Pancreas (tissue), 10 donors: ENCODE data around the gene SCARF2. TPM values are rescaled to one million over a fixed set of nuclear protein-coding genes. Genes with fewer than 3 reads are reported as not detected.

Source experiments
- ATAC-seq, 4 donors: fragments of 200-7000 bp; cut with Tn5 transposase; one replicate each; pipeline versions ENCODE4 v1.8.0 to v1.9.1; 2020; ENCODE audit warnings: mild to moderate bottlenecking in 4 of 4, moderate library complexity in 4 of 4
- DNase-seq, 6 donors: peaks; one replicate each; pipeline ENCODE4 v3.0.0-alpha.2; 2020
- FAIRE-seq: peaks from 2 replicates; lab custom pipeline; 2012; peaks lifted over from hg19 to GRCh38; lab: Jason Lieb, UNC
- H3K27ac ChIP-seq, 4 donors: fragments of 200-600 bp; sonication (generic); 1 replicate in 3 of 4; 2 replicates in 1 of 4; pipeline versions ENCODE4 v1.5.0 to v1.8.0; 2020
- H3K27me3 ChIP-seq, 4 donors: fragments of 200-600 bp; one replicate each; pipeline ENCODE4 v1.8.0; 2021
- H3K36me3 ChIP-seq, 3 donors: fragments of 200-600 bp; sonication (generic) in 1 of 3; one replicate each; pipeline versions ENCODE4 v1.5.0 to v1.8.0; 2020 to 2021
- H3K4me1 ChIP-seq, 3 donors: fragments of 200-600 bp; one replicate each; pipeline ENCODE4 v1.8.0; 2021
- H3K4me3 ChIP-seq, 4 donors: fragments of 200-600 bp; sonication (generic) in 2 of 4; one replicate each; pipeline versions ENCODE4 v1.5.0 to v1.8.0; 2020 to 2021
- H3K9me3 ChIP-seq, 4 donors: fragments of 200-600 bp; one replicate each; pipeline ENCODE4 v1.8.0; 2021
- CTCF ChIP-seq, 4 donors: fragments of 200-600 bp; sonication (generic) in 3 of 4; IDR thresholded peaks; one replicate each; pipeline versions ENCODE4 v1.5.0 to v1.8.0; 2021; ENCODE audit warnings: antibody characterized with exemption in 4 of 4
- WGBS, 2 donors: extraction: QIAGEN DNeasy Blood & Tissue Kit; methylation state at CpG; one replicate each; pipeline ENCODE4 v1.1.7; 2013; 5-methylcytosine and 5-hydroxymethylcytosine counted together
- intact Hi-C, 3 donors: fragments of 100-400 bp; cut with DNase I; formaldehyde crosslinking; loops; one replicate each; pipeline versions ENCODE4 v1.11.1 to v1.14.2; 2022
- polyA plus RNA-seq, 2 donors: library from polyadenylated mRNA; stranded (reverse); fragments of 200-250 nt; gene quantifications; one replicate each; pipeline ENCODE4 v1.2.3, GENCODE V29; 2013
- total RNA-seq, 6 donors: library from RNA; stranded (reverse); fragmentation: NEBNext Ultra II Directional in 4 of 6; extraction: Animal tissue kit (Norgen Biotek cat#: 25700) in 4 of 6; gene quantifications; one replicate each; pipeline versions ENCODE4 v1.2.1 to v1.2.4, GENCODE V29; 2021 to 2023
- donor health status: healthy with polysubstance abuse.
- donor health status: DM: no; HTN: no; CAD: no; lungs with moderate emphysema.
- donor health status: DM: no; HTN: no; CAD: no.
- donor health status: control.
- donor health status: control.
- donor health status: Bipolar disorder and iron deficiency.
- donor health status: DM: yes; HTN: yes; CAD: no.
- donor health status: DM: no; HTN: no; CAD: no.
- donor health status: DM: no; HTN: no; CAD: no.
- donor health status: DM: yes; HTN: yes; CAD: no.

SCARF2 gene
- total and polyA plus RNA-seq, 8 donors: 1.1 to 5.2 (median 1.5) TPM

GRCh38 chr22:20406686-20407408, 30.8 kb downstream of the SCARF2 start:
- no peak for TF ChIP-seq CTCF (IDR thresholded peaks at IDR 0.05)
- Histone ChIP-seq H3K27ac (no peak overlapping the region), H3K4me3 (no peak overlapping the region), H3K36me3 (peaks cover 0 to 20% (median 0%) of the 10 kb centered on the region in 3 donors), H3K27me3 (no peaks in the 10 kb centered on the region), H3K9me3 (no peaks in the 10 kb centered on the region), H3K4me1 (no peaks in the 10 kb centered on the region)
- intact Hi-C loops: no loop called here
- no peak for ATAC-seq
- no peak for FAIRE-seq
- DNase-seq: no peak
- 89 to 97% methylated on average over 13 of the region's 13 CpGs for WGBS, 2 donors

GRCh38 chr22:20405931-20406685, 31.5 kb downstream of the SCARF2 start:
- DNase-seq (no peak), ATAC-seq (no peak), FAIRE-seq (no peak)
- intact Hi-C loops: no loop called here
- Histone ChIP-seq H3K27ac (no peak overlapping the region), H3K4me1 (no peaks in the 10 kb centered on the region), H3K4me3 (no peak overlapping the region), H3K9me3 (no peaks in the 10 kb centered on the region), H3K36me3 (peaks cover 0 to 20% (median 0%) of the 10 kb centered on the region in 3 donors), H3K27me3 (no peaks in the 10 kb centered on the region)
- 94 to 95% methylated on average over 62 of the region's 62 CpGs for WGBS, 2 donors
- no peak for TF ChIP-seq CTCF (IDR thresholded peaks at IDR 0.05)

GRCh38 chr22:20405291-20405930, 32.2 kb downstream of the SCARF2 start:
- Histone ChIP-seq H3K4me1 (no peaks in the 10 kb centered on the region), H3K36me3 (peaks cover 0 to 20% (median 0%) of the 10 kb centered on the region in 3 donors), H3K27me3 (no peaks in the 10 kb centered on the region), H3K9me3 (no peaks in the 10 kb centered on the region), H3K4me3 (no peak overlapping the region), H3K27ac (no peak overlapping the region)
- intact Hi-C loops: no loop called here
- no peak for ATAC-seq
- WGBS, 2 donors: 95 to 97% methylated on average over 45 of the region's 45 CpGs
- DNase-seq: no peak
- FAIRE-seq: no peak
- TF ChIP-seq CTCF (IDR thresholded peaks at IDR 0.05): no peak

GRCh38 chr22:20404881-20405280, 32.7 kb downstream of the SCARF2 start:
- 95 to 96% methylated on average over 18 of the region's 18 CpGs for WGBS, 2 donors
- H3K4me1 ChIP-seq: no peaks in the 10 kb centered on the region
- H3K4me3 ChIP-seq: no peak overlapping the region
- DNase-seq (no peak), FAIRE-seq (no peak), ATAC-seq (no peak)
- intact Hi-C loops: no loop called here
- no peaks in the 10 kb centered on the region for H3K27me3 ChIP-seq
- H3K36me3 ChIP-seq: peaks cover 0 to 20% (median 0%) of the 10 kb centered on the region in 3 donors
- no peaks in the 10 kb centered on the region for H3K9me3 ChIP-seq
- H3K27ac ChIP-seq: no peak overlapping the region
- TF ChIP-seq CTCF (IDR thresholded peaks at IDR 0.05): no peak
